GM21360 (cell line): ENCODE results near the gene TMEM87B.
"Not testable (repeated sequence)": the region's sequence is repeated elsewhere in the genome, so short reads cannot be mapped to it uniquely, and the experiment has no call there.

Experiments used
- ATAC-seq: cut with Tn5 transposase; IDR thresholded peaks from one replicate; pipeline ENCODE4 v1.9.1; 2021; ENCODE audit warnings: mild to moderate bottlenecking, moderate library complexity; ENCODE audit not compliant: unreplicated experiment

TMEM87B gene

DNA sequence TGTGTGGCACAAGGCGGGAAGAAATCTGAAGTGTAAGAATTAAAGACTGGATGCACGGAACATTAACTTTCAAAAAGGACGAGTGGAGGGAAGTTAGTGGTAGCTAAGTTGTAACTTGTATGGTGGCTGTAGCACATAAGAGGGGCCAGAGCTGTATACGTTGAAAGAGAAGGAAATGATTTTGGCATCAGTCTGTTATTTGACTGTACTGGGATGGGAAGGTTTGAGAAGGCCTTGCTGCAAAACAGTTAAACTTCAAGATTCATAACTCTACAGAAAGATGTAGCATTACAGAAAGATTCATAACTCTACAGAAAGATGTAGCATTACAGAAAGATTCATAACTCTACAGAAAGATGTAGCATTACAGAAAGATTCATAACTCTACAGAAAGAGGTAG lies 58.3 kb downstream of the TMEM87B start:
- not testable (repeated sequence) for ATAC-seq

- no peak for ATAC-seq
Observed at GRCh38 chr2:112118148-112118547, 63.1 kb downstream of the TMEM87B start.

GRCh38 chr2:112121682-112122254 lies 66.7 kb downstream of the TMEM87B start:
- no peak for ATAC-seq

DNA sequence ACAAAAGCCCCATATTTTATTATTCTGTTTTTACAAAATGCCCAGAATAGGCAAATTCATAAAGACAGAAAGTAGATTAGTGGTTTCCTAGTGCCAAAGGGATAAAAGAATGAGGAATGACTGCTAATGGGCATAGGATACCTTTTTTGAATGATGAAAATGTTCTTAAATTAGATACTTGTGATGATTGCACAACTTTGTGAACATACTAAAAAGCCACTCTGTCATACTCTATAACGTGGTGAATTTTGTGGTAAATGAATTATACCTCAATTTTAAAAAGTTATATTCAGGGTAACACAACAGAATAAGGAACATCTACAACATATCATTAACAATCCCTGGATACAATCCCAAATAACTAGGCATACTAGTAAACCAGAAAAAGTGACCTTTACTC lies 74.0 kb downstream of the TMEM87B start:
- ATAC-seq, result no peak

- ATAC-seq, result no peak
Observed at GRCh38 chr2:112133344-112133743, 78.3 kb downstream of the TMEM87B start.

GRCh38 chr2:112134120-112134519 lies 79.1 kb downstream of the TMEM87B start:
- ATAC-seq, result no peak

- ATAC-seq, result no peak
Observed at GRCh38 chr2:112136096-112136495, 81.0 kb downstream of the TMEM87B start.

GRCh38 chr2:112137516-112138158 lies 82.6 kb downstream of the TMEM87B start:
- ATAC-seq, result no peak

DNA sequence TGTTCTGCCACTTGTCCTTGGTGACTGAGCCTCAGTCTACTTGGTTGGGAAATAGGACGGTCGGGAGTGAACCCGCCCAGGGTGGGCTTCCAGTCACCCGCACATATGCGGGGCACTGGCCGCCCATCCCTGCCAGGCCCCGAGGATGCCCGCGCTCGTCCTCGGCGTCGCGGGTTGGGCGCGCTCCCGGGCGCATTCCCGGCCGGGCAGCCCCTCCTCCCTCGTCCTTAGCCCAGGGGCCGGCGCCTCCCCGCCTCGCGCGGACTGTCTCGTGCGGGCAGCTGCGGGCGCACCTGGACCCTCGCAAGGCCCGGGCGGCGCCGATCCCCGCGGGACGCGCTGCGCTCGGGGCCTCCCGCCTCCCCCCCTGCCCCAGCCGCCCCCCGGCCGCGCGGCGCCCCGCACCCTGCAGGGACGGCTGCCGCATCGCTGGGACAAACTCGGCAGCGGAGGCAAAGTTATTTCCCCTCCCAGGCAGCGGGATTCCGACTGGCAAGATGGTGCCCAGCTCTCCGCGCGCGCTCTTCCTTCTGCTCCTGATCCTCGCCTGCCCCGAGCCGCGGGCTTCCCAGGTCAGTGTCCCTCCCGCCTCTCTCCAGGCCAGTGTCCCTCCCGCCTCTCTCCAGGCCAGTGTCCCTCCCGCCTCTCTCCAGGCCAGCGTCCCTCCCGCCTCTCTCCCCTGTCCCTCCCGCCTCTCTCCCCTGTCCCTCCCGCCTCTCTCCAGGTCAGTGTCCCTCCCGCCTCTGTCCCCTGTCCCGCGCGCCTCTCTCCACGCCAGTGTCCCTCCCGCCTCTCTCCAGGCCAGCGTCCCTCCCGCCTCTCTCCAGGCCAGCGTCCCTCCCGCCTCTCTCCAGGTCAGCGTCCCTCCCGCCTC lies 83.3 kb downstream of the TMEM87B start, which contains the start of gene FBLN7:
TSS of gene FBLN7 (plus strand) at position 227 of the 874 bp plus-strand sequence. CDS start at position 498, 271 bp downstream.
- ATAC-seq, result no peak

GRCh38 chr2:112139033-112139614 lies 84.1 kb downstream of the TMEM87B start:
- ATAC-seq, result not testable (repeated sequence)

GRCh38 chr2:112139661-112140204 lies 84.7 kb downstream of the TMEM87B start:
- not testable (repeated sequence) for ATAC-seq

DNA sequence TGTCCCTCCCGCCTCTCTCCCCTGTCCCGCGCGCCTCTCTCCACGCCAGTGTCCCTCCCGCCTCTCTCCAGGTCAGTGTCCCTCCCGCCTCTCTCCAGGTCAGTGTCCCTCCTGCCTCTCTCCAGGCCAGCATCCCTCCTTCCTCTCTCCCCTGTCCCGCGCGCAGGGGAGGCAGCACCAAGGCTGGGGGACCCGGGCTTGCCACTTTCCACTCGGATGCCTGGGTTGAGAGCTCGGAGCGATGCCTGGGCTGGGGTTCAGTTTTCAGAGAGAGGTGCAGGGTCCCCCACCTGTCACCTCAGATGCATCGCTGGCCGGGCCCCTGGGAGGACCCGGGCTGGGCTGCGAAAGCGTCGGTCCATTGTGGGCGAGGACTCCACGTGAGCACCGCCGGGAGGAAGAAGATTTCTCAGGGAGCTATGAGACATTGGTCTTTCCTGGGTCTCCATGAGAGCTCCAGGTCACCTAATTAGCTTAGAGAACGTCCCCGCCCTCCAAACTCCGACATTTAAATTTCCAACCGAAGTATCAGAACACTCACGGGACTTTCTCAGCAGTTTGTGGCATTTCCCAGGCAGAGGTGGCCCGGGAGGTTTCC lies 85.2 kb downstream of the TMEM87B start:
- no peak for ATAC-seq

GRCh38 chr2:112140899-112141625 lies 86.0 kb downstream of the TMEM87B start:
- ATAC-seq, result no peak

- ATAC-seq, result no peak
Observed at GRCh38 chr2:112141626-112142007, 86.5 kb downstream of the TMEM87B start.

DNA sequence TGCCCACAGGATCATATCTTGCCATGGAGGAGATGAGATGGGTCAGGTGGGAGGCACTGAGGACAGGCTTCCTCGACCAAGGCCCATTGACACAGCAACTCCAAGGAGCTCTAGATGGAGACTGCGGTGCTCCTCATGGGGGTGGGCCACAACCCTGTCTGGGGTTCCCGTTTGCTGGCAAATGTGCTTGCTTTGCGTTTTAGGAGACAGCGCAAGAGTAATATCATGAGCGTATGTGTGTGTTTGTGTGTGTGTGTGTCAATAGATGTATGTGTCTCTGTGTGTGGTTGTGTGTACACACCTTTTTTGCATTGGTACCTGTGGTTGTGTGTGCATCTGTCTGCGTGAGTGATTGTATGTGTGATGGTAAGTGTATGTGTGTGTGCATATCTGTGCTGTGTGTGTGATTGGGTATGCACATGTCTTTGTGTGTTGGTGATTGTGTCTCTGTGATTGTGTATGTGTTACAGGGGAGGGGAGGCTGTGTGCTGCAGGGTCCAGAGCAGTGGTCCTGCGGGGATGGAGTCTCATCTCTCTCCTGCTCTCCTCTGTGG lies 87.5 kb downstream of the TMEM87B start:
- ATAC-seq, result no peak

GRCh38 chr2:112143150-112143549 lies 88.1 kb downstream of the TMEM87B start:
- no peak for ATAC-seq

DNA sequence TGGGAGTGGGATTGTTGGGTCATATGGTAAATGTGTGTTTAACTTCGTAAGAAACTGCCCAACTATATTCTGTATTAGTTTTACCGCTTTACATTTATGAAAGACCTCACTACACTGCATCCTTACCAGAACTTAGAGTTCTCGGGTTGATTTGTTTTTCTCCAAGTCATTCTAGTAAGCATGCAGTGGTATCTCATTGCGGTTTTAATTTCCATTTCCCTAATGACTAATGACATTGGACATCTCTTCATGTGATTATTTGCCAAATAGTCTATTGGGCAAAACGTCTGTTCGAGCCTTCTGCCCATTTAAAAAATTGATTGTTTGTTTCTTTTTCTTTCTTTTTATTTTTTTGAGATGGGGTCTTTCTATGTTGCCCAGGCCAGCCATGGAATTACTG lies 89.9 kb downstream of the TMEM87B start:
- no peak for ATAC-seq

- no peak for ATAC-seq
Observed at GRCh38 chr2:112147382-112148168, 92.5 kb downstream of the TMEM87B start.

GRCh38 chr2:112148477-112148876 lies 93.4 kb downstream of the TMEM87B start:
- no peak for ATAC-seq
